WTC11 (cell line): ENCODE measurements around the gene PACSIN3. TPM values are rescaled to one million over a fixed set of nuclear protein-coding genes. Genes with fewer than 3 reads are reported as not detected.

Experiments used
- ATAC-seq: fragments of 200-7000 bp; cut with Tn5 transposase; 2 replicates; pipeline ENCODE4 v1.10.0; 2021; ENCODE audit warnings: mild to moderate bottlenecking, moderate library complexity
- CTCF ChIA-PET: fragments of 300-600 bp; sonication (Branson Sonifier 250); formaldehyde crosslinking; loops from one replicate; lab custom pipeline; 2021; ENCODE audit warnings: antibody characterized with exemption; lab: Charles Lee
- POLR2A ChIA-PET: fragments of 350-600 bp; sonication (Branson Sonifier 250); formaldehyde crosslinking; loops from one replicate; lab custom pipeline; 2021; ENCODE audit warnings: antibody characterized with exemption; lab: Charles Lee
- DNase-seq: peaks from one replicate; pipeline ENCODE4 v3.0.0; 2021; ENCODE audit warnings: low spot score
- H3K27ac Mint-ChIP-seq: 2 replicates; pipeline ENCODE4 v1.8.0; 2021; ENCODE audit warnings: mixed read lengths
- H3K27me3 Mint-ChIP-seq: 2 replicates; pipeline ENCODE4 v1.8.0; 2021; ENCODE audit warnings: low read depth, mild to moderate bottlenecking, moderate library complexity, mixed read lengths
- H3K36me3 Mint-ChIP-seq: 2 replicates; pipeline ENCODE4 v1.8.0; 2021; ENCODE audit warnings: mixed read lengths
- H3K4me1 Mint-ChIP-seq: 2 replicates; pipeline ENCODE4 v1.8.0; 2022; ENCODE audit warnings: mixed read lengths
- H3K4me3 Mint-ChIP-seq: 2 replicates; pipeline ENCODE4 v1.8.0; 2021; ENCODE audit warnings: mild to moderate bottlenecking, moderate library complexity, mixed read lengths
- H3K9me3 Mint-ChIP-seq: 2 replicates; pipeline ENCODE4 v1.8.0; 2021; ENCODE audit warnings: mixed read lengths
- ATF2 ChIP-seq: sonication (generic); formaldehyde crosslinking; IDR thresholded peaks from 2 replicates; pipeline ENCODE4 v1.8.1; 2022; ENCODE audit warnings: low read depth, missing genetic modification reagents, borderline replicate concordance
- E2F4 ChIP-seq: sonication (generic); formaldehyde crosslinking; IDR thresholded peaks from 2 replicates; pipeline ENCODE4 v1.8.1; 2022; ENCODE audit warnings: low read depth, mild to moderate bottlenecking, moderate library complexity, missing genetic modification reagents, borderline replicate concordance
- FOXK1 ChIP-seq: sonication (generic); formaldehyde crosslinking; IDR thresholded peaks from 2 replicates; pipeline ENCODE4 v1.8.0; 2022; ENCODE audit warnings: mild to moderate bottlenecking, moderate library complexity, missing genetic modification reagents
- GRHL2 ChIP-seq: fragments of 250-450 bp; sonication (Bioruptor Pico); IDR thresholded peaks from 2 replicates; pipeline ENCODE4 v1.8.0; 2022; ENCODE audit warnings: mild to moderate bottlenecking, moderate library complexity; ENCODE audit not compliant: insufficient replicate concordance, severe bottlenecking
- IRF2 ChIP-seq: sonication (generic); formaldehyde crosslinking; IDR thresholded peaks from 2 replicates; pipeline ENCODE4 v1.8.0; 2022; ENCODE audit warnings: low read depth, missing genetic modification reagents, borderline replicate concordance
- JAZF1 ChIP-seq: fragments of 250-450 bp; sonication (Bioruptor Pico); IDR thresholded peaks from 2 replicates; pipeline ENCODE4 v1.9.0; 2021; ENCODE audit warnings: moderate library complexity, mild to moderate bottlenecking, inconsistent platforms
- MYBL2 ChIP-seq: sonication (generic); formaldehyde crosslinking; IDR thresholded peaks from 2 replicates; pipeline ENCODE4 v1.8.1; 2023; ENCODE audit warnings: mild to moderate bottlenecking, moderate library complexity, missing genetic modification reagents
- NFE2L1 ChIP-seq: sonication (generic); formaldehyde crosslinking; IDR thresholded peaks from 2 replicates; pipeline ENCODE4 v1.8.1; 2023; ENCODE audit warnings: missing genetic modification reagents
- RORB ChIP-seq: fragments of 250-450 bp; sonication (Bioruptor Pico); IDR thresholded peaks from 2 replicates; pipeline ENCODE4 v1.9.0; 2021; ENCODE audit warnings: mild to moderate bottlenecking
- SP1 ChIP-seq: sonication (generic); formaldehyde crosslinking; conservative IDR thresholded peaks from 2 replicates; pipeline ENCODE4 v1.8.1; 2022; ENCODE audit warnings: missing genetic modification reagents
- ZNF263 ChIP-seq: sonication (generic); formaldehyde crosslinking; IDR thresholded peaks from 2 replicates; pipeline ENCODE4 v1.8.1; 2022; ENCODE audit warnings: low read depth, mild to moderate bottlenecking, moderate library complexity, missing genetic modification reagents
- ZNF281 ChIP-seq: sonication (generic); formaldehyde crosslinking; IDR thresholded peaks from 2 replicates; pipeline ENCODE4 v1.8.0; 2023; ENCODE audit warnings: mild to moderate bottlenecking, missing genetic modification reagents
- ZNF396 ChIP-seq: fragments of 250-450 bp; sonication (Bioruptor Pico); IDR thresholded peaks from 2 replicates; pipeline ENCODE4 v1.8.0; 2021; ENCODE audit warnings: mild to moderate bottlenecking, moderate library complexity, borderline replicate concordance
- ZNF416 ChIP-seq: fragments of 250-450 bp; sonication (Bioruptor Pico); IDR thresholded peaks from 2 replicates; pipeline ENCODE4 v1.9.0; 2021; ENCODE audit warnings: mild to moderate bottlenecking, inconsistent platforms
- ZNF671 ChIP-seq: fragments of 250-450 bp; sonication (Bioruptor Pico); IDR thresholded peaks from 2 replicates; pipeline ENCODE4 v1.8.0; 2021; ENCODE audit warnings: mild to moderate bottlenecking
- total RNA-seq: library from RNA; stranded (reverse); gene quantifications from 3 replicates; pipeline ENCODE4 v1.2.3, GENCODE V29; 2021
- TF ChIP-seq, protein P1 (sequence below): fragments of 200-600 bp; IDR thresholded peaks from 2 replicates; pipeline ENCODE4 v1.8.0; 2022; ENCODE audit warnings: antibody characterized with exemption
- TF ChIP-seq, protein P2 (sequence below): sonication (generic); formaldehyde crosslinking; IDR thresholded peaks from 2 replicates; pipeline ENCODE4 v1.8.1; 2023; ENCODE audit warnings: mild to moderate bottlenecking, missing genetic modification reagents

The PACSIN3 gene
- total RNA-seq, 1 experiment from 2014 or later = 76.8 TPM

GRCh38 chr11:47178737-47179654 lies 7.2 kb downstream of the PACSIN3 start:
- Mint-ChIP-seq H3K9me3 (no peaks in the 10 kb centered on the region), H3K4me1 (peaks cover 16% of the 10 kb centered on the region), H3K36me3 (peaks cover 6% of the 10 kb centered on the region; the same call in 1 of the 2 replicates), H3K27me3 (no peaks in the 10 kb centered on the region)
- ChIA-PET POLR2A (interaction anchor here (0.6 to 2.9 kb wide), 5 partner anchors 8 to 266 kb away, joined by 3 to 18 read pairs (median 4); partner anchors contain the start of gene DDB2), CTCF (interaction anchor here (0.7 to 5.7 kb wide), 23 partner anchors 8 to 478 kb away, joined by 3 to 93 read pairs (median 4); partner anchors contain the start of genes ACP2, DDB2, NR1H3 and PACSIN3)
- DNase-seq = no peak
- ATAC-seq = no peak
- no peak for TF ChIP-seq ZNF671
- no peak for TF ChIP-seq NFE2L1
- no peak for TF ChIP-seq ZNF396
- TF ChIP-seq IRF2 (CRISPR knock-in tag) = no peak
- no peak for TF ChIP-seq MYBL2 (CRISPR knock-in tag)
- no peak for TF ChIP-seq ZNF281 (CRISPR knock-in tag)
- TF ChIP-seq SP1 (CRISPR knock-in tag) = no peak
- TF ChIP-seq GRHL2 = no peak
- TF ChIP-seq FOXK1 (CRISPR knock-in tag) = no peak
- TF ChIP-seq, protein P1, sequence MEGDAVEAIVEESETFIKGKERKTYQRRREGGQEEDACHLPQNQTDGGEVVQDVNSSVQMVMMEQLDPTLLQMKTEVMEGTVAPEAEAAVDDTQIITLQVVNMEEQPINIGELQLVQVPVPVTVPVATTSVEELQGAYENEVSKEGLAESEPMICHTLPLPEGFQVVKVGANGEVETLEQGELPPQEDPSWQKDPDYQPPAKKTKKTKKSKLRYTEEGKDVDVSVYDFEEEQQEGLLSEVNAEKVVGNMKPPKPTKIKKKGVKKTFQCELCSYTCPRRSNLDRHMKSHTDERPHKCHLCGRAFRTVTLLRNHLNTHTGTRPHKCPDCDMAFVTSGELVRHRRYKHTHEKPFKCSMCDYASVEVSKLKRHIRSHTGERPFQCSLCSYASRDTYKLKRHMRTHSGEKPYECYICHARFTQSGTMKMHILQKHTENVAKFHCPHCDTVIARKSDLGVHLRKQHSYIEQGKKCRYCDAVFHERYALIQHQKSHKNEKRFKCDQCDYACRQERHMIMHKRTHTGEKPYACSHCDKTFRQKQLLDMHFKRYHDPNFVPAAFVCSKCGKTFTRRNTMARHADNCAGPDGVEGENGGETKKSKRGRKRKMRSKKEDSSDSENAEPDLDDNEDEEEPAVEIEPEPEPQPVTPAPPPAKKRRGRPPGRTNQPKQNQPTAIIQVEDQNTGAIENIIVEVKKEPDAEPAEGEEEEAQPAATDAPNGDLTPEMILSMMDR = no peak
- TF ChIP-seq E2F4 (CRISPR knock-in tag) = no peak
- TF ChIP-seq, protein P2, sequence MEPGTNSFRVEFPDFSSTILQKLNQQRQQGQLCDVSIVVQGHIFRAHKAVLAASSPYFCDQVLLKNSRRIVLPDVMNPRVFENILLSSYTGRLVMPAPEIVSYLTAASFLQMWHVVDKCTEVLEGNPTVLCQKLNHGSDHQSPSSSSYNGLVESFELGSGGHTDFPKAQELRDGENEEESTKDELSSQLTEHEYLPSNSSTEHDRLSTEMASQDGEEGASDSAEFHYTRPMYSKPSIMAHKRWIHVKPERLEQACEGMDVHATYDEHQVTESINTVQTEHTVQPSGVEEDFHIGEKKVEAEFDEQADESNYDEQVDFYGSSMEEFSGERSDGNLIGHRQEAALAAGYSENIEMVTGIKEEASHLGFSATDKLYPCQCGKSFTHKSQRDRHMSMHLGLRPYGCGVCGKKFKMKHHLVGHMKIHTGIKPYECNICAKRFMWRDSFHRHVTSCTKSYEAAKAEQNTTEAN (CRISPR knock-in tag) = no peak
- no peak for TF ChIP-seq RORB (CRISPR knock-in tag)
- TF ChIP-seq JAZF1 = no peak
- TF ChIP-seq ZNF263 (CRISPR knock-in tag) = no peak
- no peak for TF ChIP-seq ATF2 (CRISPR knock-in tag)
- no peak for TF ChIP-seq ZNF416 (CRISPR knock-in tag)
- TF ChIP-seq, all 79 proteins: peak for 0
- no peak overlapping the region for H3K4me3 Mint-ChIP-seq
- peak overlapping the region; percentile 19; the same call in 1 of the 2 replicates for H3K27ac Mint-ChIP-seq
